Adrenal gland (tissue), 5 donors: Measurements from ENCODE around the gene RASGEF1C.

Experiments
- POLR2A ChIP-seq, 2 donors: fragments of 450-650 bp; IDR thresholded peaks; one replicate each; pipeline ENCODE4 v1.6.1; 2017; ENCODE audit warnings: antibody characterized with exemption in 2 of 2, mild to moderate bottlenecking in 2 of 2, moderate library complexity in 1 of 2
- TF ChIP-seq, protein P1 (sequence below), 6 experiments: fragments of 450-650 bp in 4 of 6; fragments of 200-600 bp in 2 of 6; sonication (generic) in 1 of 6; IDR thresholded peaks; 1 replicate in 5 of 6; 2 replicates in 1 of 6; pipeline versions ENCODE4 v1.5.1 to v1.8.0; 2016 to 2021; ENCODE audit warnings: antibody characterized with exemption in 6 of 6, mild to moderate bottlenecking in 2 of 6, moderate library complexity in 1 of 6
- donor health status: DM: no; HTN: no; CAD: no.

DNA sequence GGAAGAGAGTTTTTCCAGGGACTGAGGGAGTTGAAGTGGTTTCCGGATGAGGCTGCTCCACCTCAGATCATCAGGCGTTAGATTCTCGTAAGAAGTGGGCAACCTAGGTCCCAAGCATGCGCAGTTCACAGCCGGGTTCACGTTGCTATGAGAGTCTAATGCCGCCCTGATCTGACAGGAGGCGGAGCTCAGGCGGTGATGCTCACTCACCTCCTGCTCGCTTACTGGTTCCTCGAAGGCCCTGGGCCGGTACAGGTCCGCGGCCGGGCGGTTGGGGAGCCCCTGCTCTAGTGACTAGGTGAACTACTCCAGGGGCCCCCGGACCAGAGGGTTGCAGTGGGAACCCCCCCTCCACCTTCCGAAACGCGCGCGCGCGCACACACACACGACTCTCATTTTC, 136.5 kb downstream of the RASGEF1C start:
- no peak for TF ChIP-seq POLR2A (IDR thresholded peaks at IDR 0.05)
- TF ChIP-seq, protein P1, sequence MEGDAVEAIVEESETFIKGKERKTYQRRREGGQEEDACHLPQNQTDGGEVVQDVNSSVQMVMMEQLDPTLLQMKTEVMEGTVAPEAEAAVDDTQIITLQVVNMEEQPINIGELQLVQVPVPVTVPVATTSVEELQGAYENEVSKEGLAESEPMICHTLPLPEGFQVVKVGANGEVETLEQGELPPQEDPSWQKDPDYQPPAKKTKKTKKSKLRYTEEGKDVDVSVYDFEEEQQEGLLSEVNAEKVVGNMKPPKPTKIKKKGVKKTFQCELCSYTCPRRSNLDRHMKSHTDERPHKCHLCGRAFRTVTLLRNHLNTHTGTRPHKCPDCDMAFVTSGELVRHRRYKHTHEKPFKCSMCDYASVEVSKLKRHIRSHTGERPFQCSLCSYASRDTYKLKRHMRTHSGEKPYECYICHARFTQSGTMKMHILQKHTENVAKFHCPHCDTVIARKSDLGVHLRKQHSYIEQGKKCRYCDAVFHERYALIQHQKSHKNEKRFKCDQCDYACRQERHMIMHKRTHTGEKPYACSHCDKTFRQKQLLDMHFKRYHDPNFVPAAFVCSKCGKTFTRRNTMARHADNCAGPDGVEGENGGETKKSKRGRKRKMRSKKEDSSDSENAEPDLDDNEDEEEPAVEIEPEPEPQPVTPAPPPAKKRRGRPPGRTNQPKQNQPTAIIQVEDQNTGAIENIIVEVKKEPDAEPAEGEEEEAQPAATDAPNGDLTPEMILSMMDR (IDR thresholded peaks at IDR 0.05) = no peak
